Panc1 (cell line): Measurements from ENCODE around the gene OBP2A. TPM values are rescaled to one million over a fixed set of nuclear protein-coding genes. Genes with fewer than 3 reads are reported as not detected.

Experiments used
- ATAC-seq: fragments of 200-7000 bp; cut with Tn5 transposase; 2 replicates; pipeline ENCODE4 v1.9.1; 2020; ENCODE audit warnings: mild to moderate bottlenecking, moderate library complexity
- BruUV-seq: library from RNA; stranded (reverse); fragments of 400-500 nt; replicated peaks from 2 replicates; lab custom pipeline; 2021; lab: Mats Ljungman, UMichigan
- CTCF ChIA-PET: fragments of 300-600 bp; sonication (Branson Sonifier 250); formaldehyde crosslinking; loops from one replicate; lab custom pipeline; 2022; ENCODE audit warnings: antibody characterized with exemption; lab: Charles Lee
- POLR2A ChIA-PET: fragments of 300-600 bp; sonication (Branson Sonifier 250); formaldehyde crosslinking; loops from one replicate; lab custom pipeline; 2022; ENCODE audit warnings: antibody characterized with exemption; lab: Charles Lee
- DNase-seq: peaks from one replicate; pipeline ENCODE4 v3.0.0-alpha.2; 2010; ENCODE audit warnings: low read depth, low spot score
- H3K27ac ChIP-seq: 2 replicates; pipeline ENCODE4 v1.5.1; 2011; ENCODE audit warnings: mild to moderate bottlenecking, low read length, inconsistent platforms
- H3K27me3 ChIP-seq: fragments of 200-500 bp; sonication (Bioruptor generic); 2 replicates; pipeline ENCODE4 v1.6.0; 2014; ENCODE audit warnings: low read length, inconsistent platforms; ENCODE audit not compliant: control insufficient read depth, insufficient read depth
- H3K36me3 ChIP-seq: fragments of 200-500 bp; sonication (Bioruptor generic); 2 replicates; pipeline ENCODE4 v1.5.1; 2014; ENCODE audit warnings: inconsistent platforms, mild to moderate bottlenecking, low read length, moderate library complexity; ENCODE audit not compliant: control insufficient read depth, insufficient read depth
- H3K4me1 ChIP-seq: 2 replicates; pipeline ENCODE4 v1.5.1; 2011; ENCODE audit warnings: inconsistent platforms, mild to moderate bottlenecking, low read length, moderate library complexity; ENCODE audit not compliant: control insufficient read depth, insufficient read depth
- H3K4me3 ChIP-seq, 2 experiments: 2 replicates each; pipeline ENCODE4 v1.5.1; 2011 to 2012; ENCODE audit warnings: low read depth in 2 of 2, low read length in 2 of 2, mild to moderate bottlenecking in 2 of 2, inconsistent platforms in 1 of 2, moderate library complexity in 1 of 2
- H3K9me3 ChIP-seq: fragments of 200-500 bp; sonication (Bioruptor generic); 2 replicates; pipeline ENCODE4 v1.5.1; 2014; ENCODE audit warnings: low read depth, mild to moderate bottlenecking, inconsistent platforms, low read length, moderate library complexity; ENCODE audit not compliant: control insufficient read depth, insufficient read depth
- POLR2AphosphoS5 ChIP-seq: IDR thresholded peaks from 2 replicates; pipeline ENCODE4 v1.6.1; 2012; ENCODE audit warnings: mild to moderate bottlenecking, low read depth, low read length, moderate library complexity
- SIN3A ChIP-seq: IDR thresholded peaks from 2 replicates; pipeline ENCODE4 v1.6.1; 2012; ENCODE audit warnings: low read depth, mild to moderate bottlenecking, low read length, moderate library complexity, borderline replicate concordance; ENCODE audit not compliant: insufficient read depth
- TCF7L2 ChIP-seq: IDR thresholded peaks from 2 replicates; pipeline ENCODE4 v1.6.1; 2011; ENCODE audit warnings: mild to moderate bottlenecking, low read depth, low read length, inconsistent platforms
- in situ Hi-C: cut with HindIII; loops from 2 replicates; pipeline ENCODE4 v1.10.0; 2016; ENCODE audit warnings: low sequenced_read_pairs, low pct_unique_long_range_greater_than_20kb
- intact Hi-C: fragments of 100-400 bp; cut with micrococcal nuclease; formaldehyde crosslinking; loops from one replicate; pipeline ENCODE4 v1.10.0; 2022; ENCODE audit not compliant: unreplicated experiment
- total RNA-seq: library from RNA; stranded (reverse); gene quantifications from one replicate; pipeline ENCODE4 v1.2.1, GENCODE V29; 2021; ENCODE audit not compliant: unreplicated experiment
- TF ChIP-seq, protein P1 (sequence below), 2 experiments: IDR thresholded peaks; 2 replicates each; pipeline ENCODE4 v1.6.1; 2011 to 2012; ENCODE audit warnings: low read depth in 2 of 2, control low read depth in 1 of 2, low read length in 1 of 2, mild to moderate bottlenecking in 1 of 2, moderate library complexity in 1 of 2; ENCODE audit not compliant: insufficient read depth in 1 of 2
- TF ChIP-seq, protein P2 (sequence below): fragments of 450-650 bp; IDR thresholded peaks from 2 replicates; pipeline ENCODE4 v1.5.1; 2017; ENCODE audit warnings: mild to moderate bottlenecking

OBP2A gene
- total RNA-seq, 1 experiment from 2014 or later: not detected

GRCh38 chr9:135550344-135550918 is 4.5 kb downstream of the OBP2A start:
- no peaks in the 10 kb centered on the region for H3K36me3 ChIP-seq
- H3K27ac ChIP-seq: no peak overlapping the region
- intact Hi-C loops: no loop called here
- in situ Hi-C loops: no loop called here
- DNase-seq: no peak
- TF ChIP-seq, protein P1, sequence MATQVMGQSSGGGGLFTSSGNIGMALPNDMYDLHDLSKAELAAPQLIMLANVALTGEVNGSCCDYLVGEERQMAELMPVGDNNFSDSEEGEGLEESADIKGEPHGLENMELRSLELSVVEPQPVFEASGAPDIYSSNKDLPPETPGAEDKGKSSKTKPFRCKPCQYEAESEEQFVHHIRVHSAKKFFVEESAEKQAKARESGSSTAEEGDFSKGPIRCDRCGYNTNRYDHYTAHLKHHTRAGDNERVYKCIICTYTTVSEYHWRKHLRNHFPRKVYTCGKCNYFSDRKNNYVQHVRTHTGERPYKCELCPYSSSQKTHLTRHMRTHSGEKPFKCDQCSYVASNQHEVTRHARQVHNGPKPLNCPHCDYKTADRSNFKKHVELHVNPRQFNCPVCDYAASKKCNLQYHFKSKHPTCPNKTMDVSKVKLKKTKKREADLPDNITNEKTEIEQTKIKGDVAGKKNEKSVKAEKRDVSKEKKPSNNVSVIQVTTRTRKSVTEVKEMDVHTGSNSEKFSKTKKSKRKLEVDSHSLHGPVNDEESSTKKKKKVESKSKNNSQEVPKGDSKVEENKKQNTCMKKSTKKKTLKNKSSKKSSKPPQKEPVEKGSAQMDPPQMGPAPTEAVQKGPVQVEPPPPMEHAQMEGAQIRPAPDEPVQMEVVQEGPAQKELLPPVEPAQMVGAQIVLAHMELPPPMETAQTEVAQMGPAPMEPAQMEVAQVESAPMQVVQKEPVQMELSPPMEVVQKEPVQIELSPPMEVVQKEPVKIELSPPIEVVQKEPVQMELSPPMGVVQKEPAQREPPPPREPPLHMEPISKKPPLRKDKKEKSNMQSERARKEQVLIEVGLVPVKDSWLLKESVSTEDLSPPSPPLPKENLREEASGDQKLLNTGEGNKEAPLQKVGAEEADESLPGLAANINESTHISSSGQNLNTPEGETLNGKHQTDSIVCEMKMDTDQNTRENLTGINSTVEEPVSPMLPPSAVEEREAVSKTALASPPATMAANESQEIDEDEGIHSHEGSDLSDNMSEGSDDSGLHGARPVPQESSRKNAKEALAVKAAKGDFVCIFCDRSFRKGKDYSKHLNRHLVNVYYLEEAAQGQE (IDR thresholded peaks at IDR 0.05; ENCODE audit: insufficient read depth in 1 of 2, low read depth in 2 of 2, low read length in 1 of 2): no peak
- CTCF ChIA-PET: no interaction called here
- no peaks in the 10 kb centered on the region for H3K9me3 ChIP-seq
- H3K4me3 ChIP-seq: no peak overlapping the region
- H3K27me3 ChIP-seq: no peaks in the 10 kb centered on the region
- no TSS peak for BruUV-seq
- H3K4me1 ChIP-seq: no peaks in the 10 kb centered on the region
- no peak for ATAC-seq
- POLR2A ChIA-PET: no interaction called here

GRCh38 chr9:135551031-135551430 is 5.1 kb downstream of the OBP2A start:
- TF ChIP-seq SIN3A: no peak
- TF ChIP-seq, protein P2, sequence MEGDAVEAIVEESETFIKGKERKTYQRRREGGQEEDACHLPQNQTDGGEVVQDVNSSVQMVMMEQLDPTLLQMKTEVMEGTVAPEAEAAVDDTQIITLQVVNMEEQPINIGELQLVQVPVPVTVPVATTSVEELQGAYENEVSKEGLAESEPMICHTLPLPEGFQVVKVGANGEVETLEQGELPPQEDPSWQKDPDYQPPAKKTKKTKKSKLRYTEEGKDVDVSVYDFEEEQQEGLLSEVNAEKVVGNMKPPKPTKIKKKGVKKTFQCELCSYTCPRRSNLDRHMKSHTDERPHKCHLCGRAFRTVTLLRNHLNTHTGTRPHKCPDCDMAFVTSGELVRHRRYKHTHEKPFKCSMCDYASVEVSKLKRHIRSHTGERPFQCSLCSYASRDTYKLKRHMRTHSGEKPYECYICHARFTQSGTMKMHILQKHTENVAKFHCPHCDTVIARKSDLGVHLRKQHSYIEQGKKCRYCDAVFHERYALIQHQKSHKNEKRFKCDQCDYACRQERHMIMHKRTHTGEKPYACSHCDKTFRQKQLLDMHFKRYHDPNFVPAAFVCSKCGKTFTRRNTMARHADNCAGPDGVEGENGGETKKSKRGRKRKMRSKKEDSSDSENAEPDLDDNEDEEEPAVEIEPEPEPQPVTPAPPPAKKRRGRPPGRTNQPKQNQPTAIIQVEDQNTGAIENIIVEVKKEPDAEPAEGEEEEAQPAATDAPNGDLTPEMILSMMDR: no peak
- no peak for TF ChIP-seq TCF7L2
- TF ChIP-seq, protein P1 (IDR thresholded peaks at IDR 0.05; ENCODE audit: insufficient read depth in 1 of 2, low read depth in 2 of 2, low read length in 1 of 2): no peak
- no peak for TF ChIP-seq POLR2AphosphoS5
- in situ Hi-C loops: no loop called here
- Histone ChIP-seq H3K9me3 (no peaks in the 10 kb centered on the region), H3K27ac (no peak overlapping the region), H3K4me3 (no peak overlapping the region), H3K27me3 (no peaks in the 10 kb centered on the region), H3K36me3 (no peaks in the 10 kb centered on the region), H3K4me1 (no peaks in the 10 kb centered on the region)
- DNase-seq (no peak), ATAC-seq (no peak)
- CTCF ChIA-PET: no interaction called here
- POLR2A ChIA-PET: no interaction called here
- no TSS peak for BruUV-seq
- intact Hi-C loops: no loop called here
